Stimulated activated CD8-positive, alpha-beta memory T cell treated with anti-CD3 and anti-CD28 coated beads, Interleukin-7, amount 100 ng/mL, for 48 hours (primary cell): ENCODE results near the gene SLC25A45.

Experiments used
- DNase-seq, 2 donors: peaks; one replicate each; pipeline ENCODE4 v3.0.0-alpha.2; 2020; ENCODE audit warnings: low read depth in 1 of 2; ENCODE audit errors: extremely low read depth in 1 of 2

Gene SLC25A45

DNA sequence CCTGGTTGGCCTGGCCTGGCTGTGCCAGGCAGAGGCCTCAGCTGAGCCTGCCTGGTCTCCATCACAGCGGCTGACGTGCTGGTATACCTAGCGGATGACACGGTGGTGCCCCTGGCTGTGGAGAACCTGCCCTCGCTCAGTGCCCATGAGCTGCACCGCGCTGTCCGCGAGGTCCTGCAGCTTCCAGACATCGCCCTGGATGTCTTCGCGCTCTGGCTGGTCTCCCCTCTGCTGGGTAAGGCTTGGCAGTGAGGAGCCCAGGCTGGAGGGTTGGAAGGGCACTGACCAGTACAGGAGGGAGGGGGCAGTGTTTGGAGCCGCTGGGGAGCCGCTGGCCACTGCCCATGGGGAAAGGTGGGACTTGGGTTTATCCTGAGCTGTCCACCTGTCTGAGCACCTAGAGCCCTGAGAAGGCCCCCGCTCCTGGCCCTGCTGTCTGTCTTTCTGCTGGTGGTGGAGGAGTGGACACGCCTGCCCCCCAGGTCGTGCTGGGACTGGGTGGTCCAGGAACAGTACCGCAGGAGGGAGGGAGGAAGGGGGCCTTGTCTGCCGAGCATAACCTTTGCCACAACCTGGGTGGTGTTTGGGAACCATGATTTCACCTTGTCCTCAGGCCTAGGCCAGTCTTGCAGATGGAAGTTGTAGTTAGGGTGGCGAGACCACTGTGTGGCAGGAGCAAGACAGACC lies 7.0 kb upstream of the SLC25A45 start:
- DNase-seq, result no peak

GRCh38 chr11:65388731-65389130 lies 6.3 kb upstream of the SLC25A45 start:
- DNase-seq, result no peak

GRCh38 chr11:65386307-65387140 lies 4.1 kb upstream of the SLC25A45 start, which contains the start of gene FRMD8:
TSS of gene FRMD8 (plus strand) at chr11:65386637. CDS start at chr11:65387037, 400 bp downstream.
- DNase-seq, result peak; percentile 67 to 75

- DNase-seq, result no peak
These were observed 1.9 kb upstream of the SLC25A45 start for GRCh38 chr11:65384301-65384889.

DNA sequence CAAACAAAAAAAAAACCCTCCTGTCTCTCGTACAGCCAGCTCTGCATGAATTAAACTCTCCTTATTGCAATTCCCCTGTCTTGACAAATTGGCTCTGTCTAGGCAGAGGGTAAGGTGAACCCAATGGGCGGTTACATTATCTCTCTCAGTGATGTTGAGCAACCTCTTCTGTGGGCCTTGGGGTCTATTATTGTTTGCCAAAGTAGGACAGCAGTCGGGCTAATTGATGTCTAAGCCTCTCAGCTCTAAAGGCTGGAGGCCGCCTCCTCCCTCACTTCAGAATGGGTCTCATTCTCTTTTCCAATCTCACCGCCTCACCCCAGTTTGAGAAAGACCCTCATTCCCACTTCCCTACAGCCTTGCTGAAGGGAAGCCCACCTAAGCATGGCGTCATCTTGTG lies 1.3 kb upstream of the SLC25A45 start:
- DNase-seq, result no peak

GRCh38 chr11:65382804-65383368 lies 440 bp upstream of the SLC25A45 start:
- DNase-seq, result no peak

DNA sequence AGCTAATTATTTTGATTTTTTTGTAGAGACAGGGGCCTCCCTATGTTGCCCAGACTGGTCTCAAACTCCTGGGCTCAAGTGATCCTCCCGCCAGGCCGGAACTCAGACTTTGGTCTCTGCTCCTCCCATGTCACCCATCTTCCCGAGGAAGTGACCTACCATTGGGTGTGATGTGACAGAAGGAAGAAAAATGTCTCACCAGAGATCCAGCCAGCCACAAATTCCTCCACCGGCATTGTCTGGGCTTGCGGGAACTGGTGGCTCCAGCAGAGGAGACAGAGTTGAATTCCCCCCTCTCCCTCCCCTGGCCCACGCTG lies 772 bp downstream of the SLC25A45 start:
- DNase-seq, result no peak

DNA sequence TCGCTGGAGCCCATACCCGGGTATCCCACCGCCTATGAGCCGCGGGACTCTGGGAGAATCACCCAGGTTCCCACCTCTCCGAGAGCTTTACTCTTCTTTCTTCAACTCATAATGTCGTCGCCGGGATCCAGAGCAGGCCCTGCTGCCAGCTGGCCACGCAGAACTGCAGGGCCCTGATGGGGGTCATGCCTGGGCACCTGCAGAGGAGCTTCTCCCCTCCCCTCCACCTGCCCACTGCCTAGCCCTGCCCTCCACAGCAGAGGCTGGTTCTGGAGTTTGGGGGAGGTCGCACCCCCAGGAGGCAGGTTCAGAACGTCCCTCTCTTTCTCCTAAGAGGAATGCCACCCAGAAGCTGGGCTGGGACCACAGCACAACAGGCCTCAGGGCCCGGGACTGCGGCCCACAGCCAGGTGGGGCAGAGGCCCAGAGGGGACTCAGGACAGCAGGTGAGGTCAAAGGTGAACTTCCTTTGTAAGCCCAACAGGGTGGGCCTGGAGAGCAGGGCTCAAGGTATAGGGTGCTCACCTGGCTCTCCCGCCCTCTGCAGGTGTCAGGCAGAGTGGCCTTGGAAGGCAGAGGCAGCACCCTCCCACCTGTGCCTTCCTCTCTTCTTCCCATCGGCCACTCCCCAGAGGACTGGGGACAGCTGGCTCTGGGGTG lies 1.9 kb downstream of the SLC25A45 start:
- DNase-seq, result no peak

DNA sequence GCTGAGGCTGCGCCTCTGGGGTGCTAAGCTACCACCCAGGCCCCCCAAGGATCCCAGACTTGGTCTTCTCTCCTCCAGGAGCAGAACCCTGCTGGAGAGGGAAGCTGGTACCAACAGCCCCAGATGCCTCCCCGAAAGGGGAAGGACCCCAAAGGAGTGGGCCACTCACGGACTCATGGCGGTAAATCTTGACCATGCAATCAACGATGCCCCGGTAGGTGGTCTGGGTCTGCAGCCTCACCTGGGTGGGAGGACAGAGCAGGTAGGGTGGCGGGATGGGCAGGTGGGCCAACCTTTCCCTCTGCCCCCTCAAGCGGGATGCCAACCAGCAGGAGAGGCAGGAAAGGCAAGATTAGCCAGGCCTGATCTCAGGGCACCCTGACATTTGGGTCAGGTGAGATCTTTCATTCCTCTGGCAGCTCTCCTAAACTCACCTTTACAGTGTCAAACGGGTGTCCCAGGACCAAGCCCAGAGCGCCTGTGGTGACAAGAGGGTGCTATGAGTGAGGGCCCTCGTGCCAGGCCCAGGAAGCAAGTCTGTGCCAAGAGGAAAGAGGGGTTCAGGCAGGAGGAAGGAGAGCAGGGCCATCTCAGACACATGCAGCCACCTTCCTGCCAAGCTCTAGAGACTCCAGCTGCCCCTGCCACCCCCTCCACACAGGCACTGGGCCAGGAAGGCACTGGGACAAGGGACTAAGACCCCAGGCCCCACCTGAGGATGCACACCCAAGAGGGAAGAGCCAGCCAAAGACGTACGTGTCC lies 2.6 kb downstream of the SLC25A45 start:
- no peak for DNase-seq

DNA sequence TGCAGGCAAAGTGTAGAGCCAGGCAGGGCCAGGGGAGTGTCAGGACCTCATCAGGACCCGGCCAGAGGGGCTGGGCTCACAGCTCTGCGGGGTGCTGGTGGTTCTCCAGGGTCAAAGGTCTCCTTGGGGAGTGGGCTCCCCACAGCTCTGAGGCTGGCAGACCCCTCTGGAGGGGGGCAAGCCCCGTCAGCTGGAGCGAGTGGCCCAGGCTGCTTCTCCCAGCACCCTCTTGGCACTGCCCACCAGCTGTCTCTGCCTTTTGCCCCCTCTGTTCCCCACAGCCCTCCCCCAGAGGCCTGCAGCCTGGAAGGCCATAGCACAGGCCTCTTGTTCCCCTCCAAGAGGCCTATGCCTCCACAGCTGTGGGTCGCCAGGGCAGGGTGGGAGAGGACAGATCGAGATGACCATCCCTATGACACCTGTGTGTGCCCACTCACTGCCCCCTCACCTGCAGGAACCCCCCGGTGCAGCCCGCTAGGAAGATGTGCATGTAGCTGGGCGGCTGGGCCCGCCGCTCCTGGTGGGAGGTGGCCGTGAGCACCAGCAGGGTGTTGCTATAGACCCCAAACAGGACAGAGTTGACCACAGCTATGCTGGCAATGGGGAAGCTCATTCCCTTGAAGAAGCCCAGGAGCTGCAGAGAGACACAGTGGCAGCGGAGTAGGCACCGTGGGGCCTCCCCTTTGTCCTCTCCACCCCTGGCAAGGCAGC lies 3.4 kb downstream of the SLC25A45 start:
- no peak for DNase-seq

GRCh38 chr11:65378208-65378927 lies 4.1 kb downstream of the SLC25A45 start:
- no peak for DNase-seq

DNA sequence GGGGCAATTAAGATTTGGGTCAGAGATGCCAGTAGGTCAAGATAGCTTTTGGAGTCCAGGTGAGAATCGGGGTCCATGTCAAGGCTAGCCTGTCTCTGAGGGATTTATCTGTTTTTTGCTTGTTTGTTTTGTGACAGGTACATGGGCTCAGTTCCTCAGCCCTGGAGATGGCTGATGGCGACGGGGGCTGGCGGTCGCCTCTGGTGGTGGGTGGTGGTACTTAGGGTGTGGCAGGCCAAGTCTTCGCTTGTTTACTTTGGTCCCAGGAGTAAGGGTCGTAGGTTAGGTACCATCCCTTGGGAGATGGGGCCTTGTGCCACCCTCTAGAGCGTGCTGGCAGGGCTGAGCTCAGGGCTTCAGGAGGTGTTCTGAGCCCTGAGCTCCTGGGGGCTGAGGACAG lies 4.7 kb downstream of the SLC25A45 start:
- no peak for DNase-seq

DNA sequence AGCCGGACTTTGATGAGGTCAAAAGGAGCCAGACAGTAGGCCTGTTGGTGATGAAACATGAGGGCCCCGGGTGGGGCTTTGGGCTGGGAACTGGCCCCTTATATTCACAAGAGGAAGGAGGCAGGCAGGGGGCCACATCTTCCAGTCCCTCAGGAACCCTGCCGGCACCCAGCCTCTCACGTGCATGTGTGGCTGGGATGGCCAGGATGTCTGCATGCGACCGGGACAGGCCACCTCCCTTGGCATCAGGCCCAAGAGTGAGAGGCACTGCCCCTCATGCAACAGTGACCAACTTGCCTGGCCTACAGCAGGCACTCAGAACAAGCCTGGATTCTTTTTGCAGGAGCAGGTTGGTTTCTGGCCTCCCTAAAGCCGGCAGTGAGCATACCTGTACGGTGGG lies 5.4 kb downstream of the SLC25A45 start:
- DNase-seq, result no peak

DNA sequence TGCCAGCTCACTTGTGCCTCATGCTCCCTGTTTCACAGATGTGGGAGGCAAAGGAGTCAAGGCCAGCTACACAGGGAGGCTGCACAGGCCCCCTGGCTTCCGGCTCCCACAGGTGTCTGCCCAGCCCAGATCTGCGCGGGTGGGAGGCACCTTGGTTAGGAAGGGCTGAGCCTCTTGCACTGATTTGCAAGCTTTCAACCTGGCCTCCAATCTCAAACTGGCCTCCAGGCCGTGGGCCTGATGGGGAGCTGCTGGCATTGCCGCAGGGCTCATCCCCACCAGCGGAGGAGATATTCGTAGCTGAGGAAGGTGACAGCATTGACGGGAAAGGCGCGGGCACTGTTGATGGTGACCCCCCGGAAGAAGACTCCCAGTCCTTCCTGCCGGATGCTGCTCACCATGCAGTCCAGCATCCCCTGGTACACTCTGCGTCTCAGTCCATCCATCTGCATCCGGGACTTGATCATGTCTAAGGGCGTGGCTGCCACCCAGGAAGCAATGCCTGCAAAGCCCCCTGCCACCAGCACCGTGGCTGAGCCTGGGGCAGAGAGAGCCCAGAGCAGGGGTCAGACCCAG lies 6.2 kb downstream of the SLC25A45 start:
- no peak for DNase-seq

DNA sequence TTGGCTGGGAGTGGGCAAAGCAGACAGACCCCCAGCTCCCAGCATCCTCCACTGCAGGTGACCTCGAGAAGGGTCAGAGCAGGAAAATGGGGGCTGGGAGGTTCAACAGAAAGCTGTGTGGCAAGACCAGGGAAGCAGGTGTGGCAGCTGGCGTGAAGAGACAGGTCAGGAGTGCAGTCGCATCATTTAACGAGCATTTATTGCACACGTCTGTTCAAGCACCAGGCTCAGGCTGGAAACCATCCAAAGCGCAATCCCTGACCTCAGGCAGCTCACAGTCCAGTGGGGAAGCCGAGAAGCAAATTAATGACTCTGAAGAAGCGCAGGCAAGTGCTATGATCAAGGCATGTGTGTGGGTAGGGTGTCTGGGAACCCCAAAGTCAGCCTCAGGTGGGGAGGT lies 7.4 kb downstream of the SLC25A45 start:
- no peak for DNase-seq

- no peak for DNase-seq
These were observed 8.4 kb downstream of the SLC25A45 start for GRCh38 chr11:65373839-65374580.

DNA sequence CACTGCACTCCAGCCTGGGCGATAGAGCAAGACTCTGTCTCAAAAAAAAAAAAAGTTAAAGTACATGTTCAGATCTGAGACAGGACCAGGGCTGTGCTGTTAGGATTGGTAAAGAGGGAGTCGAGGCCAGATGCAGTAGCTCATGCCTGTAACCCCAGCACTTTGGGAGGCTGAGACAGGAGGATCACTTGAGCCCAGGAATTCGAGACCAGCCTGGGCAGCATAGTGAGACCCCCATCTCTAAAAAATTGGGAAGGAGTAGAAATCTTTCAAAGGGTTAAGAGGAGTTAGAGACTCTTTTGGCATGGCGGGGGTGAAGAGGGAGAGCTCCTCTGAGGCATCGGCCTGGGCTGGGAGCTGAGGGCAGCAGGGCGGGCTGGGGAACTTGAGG lies 11.8 kb downstream of the SLC25A45 start:
- no peak for DNase-seq

- no peak for DNase-seq
These were observed 16.1 kb downstream of the SLC25A45 start for GRCh38 chr11:65366340-65366773.
